ENCODE results near the gene DICER1.

DNA sequence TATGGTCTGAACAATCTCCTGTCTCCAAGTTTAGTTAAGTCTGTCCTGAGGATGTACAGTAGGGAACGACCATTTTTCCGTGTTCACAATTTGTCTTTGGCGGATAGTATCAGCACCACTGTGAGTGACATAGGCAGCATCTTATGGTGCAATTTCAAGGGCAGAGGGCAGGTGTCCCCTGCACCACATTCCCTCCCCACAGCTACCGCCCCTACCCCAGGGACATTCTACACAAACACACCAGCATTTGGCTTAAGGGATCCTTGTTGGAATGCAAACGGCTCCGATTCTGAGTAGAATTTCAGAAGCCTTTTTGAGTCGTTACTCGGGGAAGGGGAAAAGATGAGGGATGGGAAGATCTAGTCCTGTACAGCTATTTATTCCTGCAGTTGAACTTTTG is 25.1 kb upstream of the DICER1 start:
- TF ChIP-seq CTCF (IDR thresholded peaks at IDR 0.05) (no peak), POLR2A (IDR thresholded peaks at IDR 0.05) (no peak)
